ENCODE data around the gene MPZL1.

MPZL1 gene

GRCh38 chr1:167723707-167724323, 2.0 kb downstream of the MPZL1 start:
- DNase-seq: no peak
- Mint-ChIP-seq H3K4me1 (peaks cover 64% of the 10 kb centered on the region), H3K27ac (no peak overlapping the region), H3K9me3 (no peaks in the 10 kb centered on the region), H3K4me3 (peak overlapping the region; percentile 87), H3K27me3 (ENCODE audit: low read depth, poor library complexity) (peaks cover 7% of the 10 kb centered on the region), H3K36me3 (ENCODE audit: low read depth) (peaks cover 33% of the 10 kb centered on the region)
- TF ChIP-seq, protein P1, sequence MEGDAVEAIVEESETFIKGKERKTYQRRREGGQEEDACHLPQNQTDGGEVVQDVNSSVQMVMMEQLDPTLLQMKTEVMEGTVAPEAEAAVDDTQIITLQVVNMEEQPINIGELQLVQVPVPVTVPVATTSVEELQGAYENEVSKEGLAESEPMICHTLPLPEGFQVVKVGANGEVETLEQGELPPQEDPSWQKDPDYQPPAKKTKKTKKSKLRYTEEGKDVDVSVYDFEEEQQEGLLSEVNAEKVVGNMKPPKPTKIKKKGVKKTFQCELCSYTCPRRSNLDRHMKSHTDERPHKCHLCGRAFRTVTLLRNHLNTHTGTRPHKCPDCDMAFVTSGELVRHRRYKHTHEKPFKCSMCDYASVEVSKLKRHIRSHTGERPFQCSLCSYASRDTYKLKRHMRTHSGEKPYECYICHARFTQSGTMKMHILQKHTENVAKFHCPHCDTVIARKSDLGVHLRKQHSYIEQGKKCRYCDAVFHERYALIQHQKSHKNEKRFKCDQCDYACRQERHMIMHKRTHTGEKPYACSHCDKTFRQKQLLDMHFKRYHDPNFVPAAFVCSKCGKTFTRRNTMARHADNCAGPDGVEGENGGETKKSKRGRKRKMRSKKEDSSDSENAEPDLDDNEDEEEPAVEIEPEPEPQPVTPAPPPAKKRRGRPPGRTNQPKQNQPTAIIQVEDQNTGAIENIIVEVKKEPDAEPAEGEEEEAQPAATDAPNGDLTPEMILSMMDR (IDR thresholded peaks at IDR 0.05): no peak

DNA sequence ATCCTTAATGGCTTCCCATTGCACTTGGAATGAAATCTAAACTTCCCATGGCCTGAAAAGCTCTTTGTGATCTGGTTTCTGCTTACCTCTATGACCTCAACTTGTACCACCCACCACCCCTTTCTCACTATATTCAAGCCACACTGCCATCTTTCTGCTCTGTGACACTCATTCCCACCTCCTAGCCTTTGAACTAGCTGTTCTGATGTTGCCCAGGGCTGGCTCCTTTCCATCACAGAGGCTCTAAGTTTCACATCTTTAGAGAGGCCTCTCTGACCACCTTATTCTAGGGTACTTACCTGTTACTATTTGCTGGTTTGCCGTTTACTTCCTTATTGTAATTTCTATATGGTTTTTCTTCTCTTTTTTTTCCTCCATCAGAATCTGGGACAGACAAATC, 4.2 kb downstream of the MPZL1 start:
- TF ChIP-seq, protein P1 (IDR thresholded peaks at IDR 0.05): no peak
- Mint-ChIP-seq H3K27me3 (ENCODE audit: low read depth, poor library complexity) (no peaks in the 10 kb centered on the region), H3K36me3 (ENCODE audit: low read depth) (peaks cover 55% of the 10 kb centered on the region), H3K4me3 (no peak overlapping the region), H3K4me1 (peaks cover 46% of the 10 kb centered on the region), H3K9me3 (peaks cover 4% of the 10 kb centered on the region), H3K27ac (peak overlapping the region; percentile 33)
- DNase-seq: no peak

GRCh38 chr1:167728818-167729410, 7.1 kb downstream of the MPZL1 start:
- H3K27me3 Mint-ChIP-seq (ENCODE audit: low read depth, poor library complexity): no peaks in the 10 kb centered on the region
- H3K4me3 Mint-ChIP-seq: no peak overlapping the region
- H3K9me3 Mint-ChIP-seq: peaks cover 15% of the 10 kb centered on the region
- DNase-seq: no peak
- H3K4me1 Mint-ChIP-seq: peaks cover 27% of the 10 kb centered on the region
- TF ChIP-seq, protein P1 (IDR thresholded peaks at IDR 0.05): no peak
- H3K36me3 Mint-ChIP-seq (ENCODE audit: low read depth): peaks cover 81% of the 10 kb centered on the region
- no peak overlapping the region for H3K27ac Mint-ChIP-seq

- TF ChIP-seq, protein P1 (IDR thresholded peaks at IDR 0.05): no peak
- Mint-ChIP-seq H3K4me1 (no peaks in the 10 kb centered on the region), H3K27me3 (ENCODE audit: low read depth, poor library complexity) (no peaks in the 10 kb centered on the region), H3K4me3 (no peak overlapping the region), H3K27ac (no peak overlapping the region), H3K9me3 (peaks cover 27% of the 10 kb centered on the region), H3K36me3 (ENCODE audit: low read depth) (peaks cover 57% of the 10 kb centered on the region)
- DNase-seq: no peak
These were observed 12.4 kb downstream of the MPZL1 start for GRCh38 chr1:167734227-167734626.

DNA sequence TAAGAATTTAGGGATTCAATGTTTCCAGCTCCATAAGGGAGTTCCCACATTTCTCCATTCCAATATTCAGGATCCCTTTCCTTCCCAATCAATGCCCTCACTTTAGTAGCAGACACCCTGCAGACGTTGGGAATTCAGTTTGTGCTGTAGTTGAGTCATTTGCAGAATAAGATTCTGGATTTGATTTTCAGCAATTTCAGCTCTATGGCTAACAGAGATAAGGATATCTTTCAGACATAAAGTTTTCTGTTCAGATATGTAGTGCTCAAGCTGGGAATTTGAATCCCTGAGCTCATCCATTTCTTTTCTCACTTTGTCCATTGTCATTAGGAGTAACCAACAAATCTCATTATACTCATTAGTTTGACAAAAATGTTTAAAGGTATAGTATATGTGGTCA, 13.1 kb downstream of the MPZL1 start:
- peaks cover 4% of the 10 kb centered on the region for H3K4me1 Mint-ChIP-seq
- no peak overlapping the region for H3K4me3 Mint-ChIP-seq
- no peaks in the 10 kb centered on the region for H3K27me3 Mint-ChIP-seq (ENCODE audit: low read depth, poor library complexity)
- no peak overlapping the region for H3K27ac Mint-ChIP-seq
- peaks cover 51% of the 10 kb centered on the region for H3K36me3 Mint-ChIP-seq (ENCODE audit: low read depth)
- TF ChIP-seq, protein P1 (IDR thresholded peaks at IDR 0.05): no peak
- peaks cover 27% of the 10 kb centered on the region for H3K9me3 Mint-ChIP-seq
- no peak for DNase-seq

DNA sequence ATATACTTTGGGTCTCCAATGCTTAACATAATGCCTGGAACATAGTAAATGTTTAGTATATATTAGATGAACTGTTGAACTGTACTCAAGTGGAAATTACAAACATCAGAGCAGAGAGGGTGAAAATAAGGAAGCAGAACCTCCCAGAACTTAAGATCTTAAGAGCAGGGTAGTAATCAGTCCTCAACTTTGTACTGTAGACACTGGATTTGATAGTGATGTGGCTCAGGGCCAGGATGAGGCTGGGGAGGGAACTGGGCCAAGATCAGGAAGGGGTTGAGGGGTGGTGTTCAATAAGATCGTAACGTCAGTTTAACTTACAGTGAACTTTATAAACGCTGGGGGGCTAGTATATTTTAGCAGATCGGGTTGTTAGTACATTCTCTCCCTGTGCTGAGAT, 15.4 kb downstream of the MPZL1 start:
- Mint-ChIP-seq H3K27me3 (ENCODE audit: low read depth, poor library complexity) (no peaks in the 10 kb centered on the region), H3K27ac (no peak overlapping the region), H3K4me1 (peaks cover 6% of the 10 kb centered on the region), H3K36me3 (ENCODE audit: low read depth) (peaks cover 30% of the 10 kb centered on the region), H3K4me3 (no peak overlapping the region), H3K9me3 (peaks cover 23% of the 10 kb centered on the region)
- DNase-seq: no peak
- TF ChIP-seq, protein P1 (IDR thresholded peaks at IDR 0.05): no peak
